Thoracic aorta (tissue), 2 donors: ENCODE results near the gene SARM1. TPM values are rescaled to one million over a fixed set of nuclear protein-coding genes. Genes with fewer than 3 reads are reported as not detected.

Experiments
- ATAC-seq: fragments of 150-250 bp; one replicate; pipeline ENCODE4 v1.8.0; 2017; ENCODE audit warnings: low read depth; ENCODE audit not compliant: insufficient number of reproducible peaks, low FRiP score
- DNase-seq: peaks from one replicate; pipeline ENCODE4 v3.0.0-alpha.2; 2020; ENCODE audit warnings: low spot score
- H3K27ac ChIP-seq, 2 donors: fragments of 200-600 bp; sonication (generic); 1 replicate in 1 of 2; 2 replicates in 1 of 2; pipeline ENCODE4 v1.5.1; 2016; ENCODE audit warnings: mild to moderate bottlenecking in 2 of 2, moderate library complexity in 2 of 2
- H3K27me3 ChIP-seq: fragments of 200-600 bp; sonication (generic); replicated peaks from 2 replicates; pipeline ENCODE4 v1.6.0; 2016; ENCODE audit warnings: mild to moderate bottlenecking; ENCODE audit not compliant: insufficient read depth
- H3K36me3 ChIP-seq: fragments of 200-600 bp; sonication (generic); one replicate; pipeline ENCODE4 v1.5.1; 2016
- H3K4me1 ChIP-seq, 2 donors: fragments of 200-600 bp; sonication (generic); 1 replicate in 1 of 2; 2 replicates in 1 of 2; pipeline versions ENCODE4 v1.5.1 to v1.6.0; 2016; ENCODE audit warnings: low read depth in 2 of 2, mild to moderate bottlenecking in 1 of 2; ENCODE audit not compliant: control insufficient read depth in 1 of 2
- H3K4me3 ChIP-seq: fragments of 200-600 bp; sonication (generic); 2 replicates; pipeline ENCODE4 v1.5.1; 2016; ENCODE audit warnings: mild to moderate bottlenecking
- H3K9me3 ChIP-seq: fragments of 200-600 bp; sonication (generic); 2 replicates; pipeline ENCODE4 v1.5.1; 2016
- total RNA-seq, 2 donors: library from RNA; depleted of rRNA; stranded (reverse); fragments of >200 nt; gene quantifications; one replicate each; pipeline versions ENCODE4 v1.1.0 to v1.2.3, GENCODE V29; 2016
- TF ChIP-seq, protein P1 (sequence below): fragments of 200-600 bp; sonication (generic); IDR thresholded peaks from one replicate; pipeline ENCODE4 v1.5.1; 2019; ENCODE audit warnings: antibody characterized with exemption

SARM1 gene
- total RNA-seq, 2 donors from 2014 or later, result 19.5 to 24.1 TPM

DNA sequence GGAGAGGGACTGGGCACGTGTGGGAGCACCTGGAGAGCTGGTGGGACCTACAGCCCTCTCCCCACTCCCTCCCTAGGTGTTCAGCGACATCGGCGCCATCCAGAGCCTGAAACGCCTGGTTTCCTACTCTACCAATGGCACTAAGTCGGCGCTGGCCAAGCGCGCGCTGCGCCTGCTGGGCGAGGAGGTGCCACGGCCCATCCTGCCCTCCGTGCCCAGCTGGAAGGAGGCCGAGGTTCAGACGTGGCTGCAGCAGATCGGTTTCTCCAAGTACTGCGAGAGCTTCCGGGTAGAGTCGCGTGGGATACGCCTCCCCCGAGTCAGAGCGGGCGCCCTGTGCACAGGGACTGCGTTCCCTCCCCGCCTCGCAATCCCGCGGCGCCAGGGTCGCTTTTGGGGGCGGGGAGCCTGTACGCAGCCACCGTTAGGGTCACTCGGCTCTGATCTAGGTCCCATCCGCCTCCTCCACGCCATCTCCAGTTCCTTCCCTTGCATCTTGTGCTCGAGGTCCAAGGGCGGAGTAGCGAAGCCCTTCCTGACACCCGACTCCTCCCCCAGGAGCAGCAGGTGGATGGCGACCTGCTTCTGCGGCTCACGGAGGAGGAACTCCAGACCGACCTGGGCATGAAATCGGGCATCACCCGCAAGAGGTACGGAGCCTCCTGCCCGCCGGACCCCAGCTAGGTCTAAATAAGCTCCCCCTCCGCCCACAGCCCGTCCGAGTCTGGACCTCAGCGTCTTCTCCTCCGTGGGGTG lies 13.0 kb downstream of the SARM1 start:
- peaks cover 11% of the 10 kb centered on the region for H3K36me3 ChIP-seq
- H3K27ac ChIP-seq, result no peak overlapping the region
- no peak for DNase-seq

DNA sequence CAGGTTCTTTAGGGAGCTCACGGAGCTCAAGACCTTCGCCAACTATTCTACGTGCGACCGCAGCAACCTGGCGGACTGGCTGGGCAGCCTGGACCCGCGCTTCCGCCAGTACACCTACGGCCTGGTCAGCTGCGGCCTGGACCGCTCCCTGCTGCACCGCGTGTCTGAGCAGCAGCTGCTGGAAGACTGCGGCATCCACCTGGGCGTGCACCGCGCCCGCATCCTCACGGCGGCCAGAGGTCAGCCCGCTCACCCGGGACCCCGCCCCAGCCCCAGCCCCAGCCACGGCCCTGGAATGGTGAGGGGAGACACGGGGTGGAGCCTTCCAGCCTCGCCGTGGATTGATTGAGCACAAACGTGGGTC lies 13.5 kb downstream of the SARM1 start:
- peaks cover 17% of the 10 kb centered on the region for H3K36me3 ChIP-seq
- no peak for ATAC-seq

More for the DNA sequence above, 13.0 kb downstream of the SARM1 start:
- Histone ChIP-seq H3K27me3 (no peaks in the 10 kb centered on the region), H3K9me3 (no peaks in the 10 kb centered on the region), H3K4me1 (no peaks in the 10 kb centered on the region), H3K4me3 (peak overlapping the region; percentile 70)
- TF ChIP-seq, protein P1, sequence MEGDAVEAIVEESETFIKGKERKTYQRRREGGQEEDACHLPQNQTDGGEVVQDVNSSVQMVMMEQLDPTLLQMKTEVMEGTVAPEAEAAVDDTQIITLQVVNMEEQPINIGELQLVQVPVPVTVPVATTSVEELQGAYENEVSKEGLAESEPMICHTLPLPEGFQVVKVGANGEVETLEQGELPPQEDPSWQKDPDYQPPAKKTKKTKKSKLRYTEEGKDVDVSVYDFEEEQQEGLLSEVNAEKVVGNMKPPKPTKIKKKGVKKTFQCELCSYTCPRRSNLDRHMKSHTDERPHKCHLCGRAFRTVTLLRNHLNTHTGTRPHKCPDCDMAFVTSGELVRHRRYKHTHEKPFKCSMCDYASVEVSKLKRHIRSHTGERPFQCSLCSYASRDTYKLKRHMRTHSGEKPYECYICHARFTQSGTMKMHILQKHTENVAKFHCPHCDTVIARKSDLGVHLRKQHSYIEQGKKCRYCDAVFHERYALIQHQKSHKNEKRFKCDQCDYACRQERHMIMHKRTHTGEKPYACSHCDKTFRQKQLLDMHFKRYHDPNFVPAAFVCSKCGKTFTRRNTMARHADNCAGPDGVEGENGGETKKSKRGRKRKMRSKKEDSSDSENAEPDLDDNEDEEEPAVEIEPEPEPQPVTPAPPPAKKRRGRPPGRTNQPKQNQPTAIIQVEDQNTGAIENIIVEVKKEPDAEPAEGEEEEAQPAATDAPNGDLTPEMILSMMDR, result no peak
- no peak for ATAC-seq

DNA sequence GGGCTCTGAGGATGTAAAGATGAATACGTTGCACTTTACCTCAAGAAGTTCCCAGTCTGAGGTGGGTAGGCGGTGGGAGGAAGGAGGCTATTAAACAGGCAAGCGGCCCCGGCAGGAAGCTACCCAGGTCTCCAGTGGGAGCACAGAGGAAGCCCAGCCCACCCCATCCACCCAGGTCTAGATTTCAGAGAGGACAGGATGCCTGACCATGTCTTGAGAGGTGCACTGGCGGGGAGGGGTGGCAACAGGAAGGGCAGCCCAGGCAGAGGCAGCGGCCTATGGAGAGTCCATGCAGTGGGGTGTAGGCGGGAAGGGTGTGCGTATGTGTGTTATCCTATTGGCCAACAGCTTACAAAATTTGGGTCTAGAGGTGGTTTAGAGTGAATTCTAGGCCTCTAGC lies 13.9 kb downstream of the SARM1 start:
- ATAC-seq (no peak), DNase-seq (no peak)
- Histone ChIP-seq H3K4me1 (no peaks in the 10 kb centered on the region), H3K36me3 (peaks cover 21% of the 10 kb centered on the region), H3K27me3 (no peaks in the 10 kb centered on the region), H3K9me3 (no peaks in the 10 kb centered on the region), H3K4me3 (peak overlapping the region; percentile 70), H3K27ac (no peak overlapping the region)
- TF ChIP-seq, protein P1, result no peak

More for the DNA sequence above, 13.5 kb downstream of the SARM1 start:
- Histone ChIP-seq H3K9me3 (no peaks in the 10 kb centered on the region), H3K4me3 (peak overlapping the region; percentile 70), H3K27ac (no peak overlapping the region), H3K27me3 (no peaks in the 10 kb centered on the region), H3K4me1 (no peaks in the 10 kb centered on the region)
- TF ChIP-seq, protein P1, result no peak
- DNase-seq, result no peak

DNA sequence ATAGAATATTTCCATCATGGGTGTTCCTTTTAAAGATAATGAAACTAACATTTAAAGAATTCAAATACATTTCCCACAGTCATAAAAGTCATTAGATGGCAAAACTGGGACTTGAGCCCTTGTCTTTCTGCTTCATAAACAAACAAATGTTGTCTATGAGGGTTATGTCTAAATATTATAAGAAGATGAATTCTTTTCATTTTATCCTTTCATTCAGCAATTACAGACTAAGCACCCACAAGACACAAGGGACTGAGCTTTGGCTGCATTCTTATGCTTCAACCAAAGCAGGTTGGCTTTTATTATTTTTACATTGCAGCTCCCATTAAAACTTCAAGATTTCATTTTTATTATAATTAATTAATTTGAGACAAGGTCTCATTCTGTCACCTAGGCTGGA lies 14.9 kb downstream of the SARM1 start:
- Histone ChIP-seq H3K9me3 (no peaks in the 10 kb centered on the region), H3K27ac (no peak overlapping the region), H3K4me1 (no peaks in the 10 kb centered on the region), H3K27me3 (no peaks in the 10 kb centered on the region), H3K36me3 (peaks cover 26% of the 10 kb centered on the region), H3K4me3 (no peak overlapping the region)
- ATAC-seq (no peak), DNase-seq (no peak)
- TF ChIP-seq, protein P1, result no peak

DNA sequence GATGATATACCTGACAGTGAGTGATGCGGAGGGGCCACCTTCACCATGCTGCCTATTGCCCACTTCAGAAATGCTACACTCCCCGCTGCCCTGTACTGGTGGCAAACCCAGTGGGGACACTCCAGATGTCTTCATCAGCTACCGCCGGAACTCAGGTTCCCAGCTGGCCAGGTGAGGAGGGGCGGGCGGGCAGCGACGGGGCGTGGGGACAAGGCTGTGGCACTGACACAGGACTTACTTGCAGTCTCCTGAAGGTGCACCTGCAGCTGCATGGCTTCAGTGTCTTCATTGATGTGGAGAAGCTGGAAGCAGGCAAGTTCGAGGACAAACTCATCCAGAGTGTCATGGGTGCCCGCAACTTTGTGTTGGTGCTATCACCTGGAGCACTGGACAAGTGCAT lies 16.6 kb downstream of the SARM1 start:
- Histone ChIP-seq H3K27ac (no peak overlapping the region), H3K9me3 (no peaks in the 10 kb centered on the region), H3K4me3 (no peak overlapping the region), H3K27me3 (no peaks in the 10 kb centered on the region), H3K4me1 (no peaks in the 10 kb centered on the region), H3K36me3 (peaks cover 34% of the 10 kb centered on the region)
- TF ChIP-seq, protein P1, result no peak
- ATAC-seq (no peak), DNase-seq (no peak)
